ENCODE results near the gene DUS3L.

Gene DUS3L

DNA sequence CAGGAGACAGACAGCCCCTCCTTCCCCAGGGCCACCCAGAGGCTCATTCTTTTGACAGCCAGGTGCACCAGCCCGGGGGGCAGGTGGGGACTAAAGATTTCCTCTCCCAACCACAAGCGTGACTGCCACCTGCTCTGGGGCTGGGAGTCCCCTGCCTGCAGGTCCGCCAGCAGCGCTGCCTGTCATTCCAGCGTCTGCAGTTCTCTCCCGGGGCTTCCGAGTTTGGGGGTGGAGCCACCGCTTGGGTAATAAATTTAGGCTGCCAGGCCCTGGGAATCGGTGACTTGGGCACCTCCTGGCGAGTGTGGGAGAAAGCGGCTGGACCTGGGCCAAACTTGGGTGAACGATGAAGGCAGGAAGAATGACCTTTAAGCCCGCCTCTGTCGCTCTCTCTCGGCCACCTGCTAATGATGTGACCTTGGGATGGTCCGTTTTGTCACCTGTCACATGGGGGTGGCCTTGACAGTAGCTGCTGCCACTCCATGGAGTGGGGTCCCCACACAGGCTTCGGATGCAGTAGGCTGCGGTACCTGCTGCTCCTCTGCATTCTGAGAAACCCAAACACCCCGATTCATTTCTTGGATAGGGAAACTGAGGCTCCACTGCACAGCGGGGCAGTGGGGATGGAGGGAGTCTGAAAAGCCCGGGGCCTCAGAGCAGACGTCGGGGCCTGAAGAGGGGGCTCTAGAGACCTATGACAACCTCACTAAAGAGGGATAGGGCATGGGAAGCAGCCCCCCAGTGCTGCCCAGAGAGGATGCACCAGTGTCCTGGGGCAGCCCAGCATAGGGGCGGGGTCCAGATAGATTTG lies 35.8 kb upstream of the DUS3L start:
- H3K27ac ChIP-seq = peak overlapping the region; percentile 88
- TF ChIP-seq, protein P1, sequence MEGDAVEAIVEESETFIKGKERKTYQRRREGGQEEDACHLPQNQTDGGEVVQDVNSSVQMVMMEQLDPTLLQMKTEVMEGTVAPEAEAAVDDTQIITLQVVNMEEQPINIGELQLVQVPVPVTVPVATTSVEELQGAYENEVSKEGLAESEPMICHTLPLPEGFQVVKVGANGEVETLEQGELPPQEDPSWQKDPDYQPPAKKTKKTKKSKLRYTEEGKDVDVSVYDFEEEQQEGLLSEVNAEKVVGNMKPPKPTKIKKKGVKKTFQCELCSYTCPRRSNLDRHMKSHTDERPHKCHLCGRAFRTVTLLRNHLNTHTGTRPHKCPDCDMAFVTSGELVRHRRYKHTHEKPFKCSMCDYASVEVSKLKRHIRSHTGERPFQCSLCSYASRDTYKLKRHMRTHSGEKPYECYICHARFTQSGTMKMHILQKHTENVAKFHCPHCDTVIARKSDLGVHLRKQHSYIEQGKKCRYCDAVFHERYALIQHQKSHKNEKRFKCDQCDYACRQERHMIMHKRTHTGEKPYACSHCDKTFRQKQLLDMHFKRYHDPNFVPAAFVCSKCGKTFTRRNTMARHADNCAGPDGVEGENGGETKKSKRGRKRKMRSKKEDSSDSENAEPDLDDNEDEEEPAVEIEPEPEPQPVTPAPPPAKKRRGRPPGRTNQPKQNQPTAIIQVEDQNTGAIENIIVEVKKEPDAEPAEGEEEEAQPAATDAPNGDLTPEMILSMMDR (IDR thresholded peaks at IDR 0.05) = no peak; the same call in 1 of the 2 replicates
- no peak for TF ChIP-seq ZFX (IDR thresholded peaks at IDR 0.05; ENCODE audit: borderline replicate concordance)

DNA sequence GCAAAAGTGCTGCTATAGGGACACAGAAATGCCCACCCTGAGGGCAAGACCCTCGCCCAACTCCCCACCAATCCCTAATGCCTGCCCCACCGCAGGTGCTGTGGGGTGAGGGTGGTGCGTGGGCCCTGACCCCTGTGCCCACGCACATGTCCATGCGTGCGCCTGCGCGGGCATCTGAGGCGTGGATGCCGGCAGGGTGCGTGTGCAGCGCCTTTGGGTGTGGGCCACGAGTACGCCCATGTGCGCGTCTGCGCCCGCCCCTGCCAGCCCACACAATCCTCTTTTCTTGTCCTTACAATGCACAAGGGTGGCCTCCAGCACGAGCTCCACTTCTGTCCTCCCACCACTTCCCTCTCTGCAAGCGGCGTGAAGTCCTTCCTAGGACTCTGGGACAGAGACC lies 34.2 kb upstream of the DUS3L start:
- TF ChIP-seq, protein P1 (IDR thresholded peaks at IDR 0.05) = no peak
- TF ChIP-seq ZFX (IDR thresholded peaks at IDR 0.05; ENCODE audit: borderline replicate concordance) = no peak
- H3K27ac ChIP-seq = no peak overlapping the region

DNA sequence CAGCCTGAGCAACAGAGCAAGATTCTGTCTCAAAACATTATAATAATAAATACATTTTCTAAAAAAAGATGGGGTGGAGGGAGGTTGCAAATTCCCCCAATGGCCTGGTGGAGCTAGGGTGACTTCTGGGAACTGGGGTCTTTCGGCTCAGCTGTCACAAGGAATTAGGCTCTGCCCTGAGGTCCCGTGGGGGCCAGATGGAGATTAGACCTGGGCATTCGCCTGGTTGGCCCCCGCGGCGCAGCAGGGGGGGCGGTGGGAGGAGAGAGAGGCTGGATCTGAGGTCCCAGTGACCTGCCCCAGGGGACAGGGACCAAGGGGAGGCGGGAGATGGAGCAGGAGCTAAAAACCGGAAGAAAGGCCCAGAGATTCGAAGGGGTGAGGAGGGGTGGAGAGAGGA lies 33.8 kb upstream of the DUS3L start:
- TF ChIP-seq ZFX (IDR thresholded peaks at IDR 0.05; ENCODE audit: borderline replicate concordance) = no peak
- TF ChIP-seq, protein P1 (IDR thresholded peaks at IDR 0.05) = no peak
- H3K27ac ChIP-seq = no peak overlapping the region

DNA sequence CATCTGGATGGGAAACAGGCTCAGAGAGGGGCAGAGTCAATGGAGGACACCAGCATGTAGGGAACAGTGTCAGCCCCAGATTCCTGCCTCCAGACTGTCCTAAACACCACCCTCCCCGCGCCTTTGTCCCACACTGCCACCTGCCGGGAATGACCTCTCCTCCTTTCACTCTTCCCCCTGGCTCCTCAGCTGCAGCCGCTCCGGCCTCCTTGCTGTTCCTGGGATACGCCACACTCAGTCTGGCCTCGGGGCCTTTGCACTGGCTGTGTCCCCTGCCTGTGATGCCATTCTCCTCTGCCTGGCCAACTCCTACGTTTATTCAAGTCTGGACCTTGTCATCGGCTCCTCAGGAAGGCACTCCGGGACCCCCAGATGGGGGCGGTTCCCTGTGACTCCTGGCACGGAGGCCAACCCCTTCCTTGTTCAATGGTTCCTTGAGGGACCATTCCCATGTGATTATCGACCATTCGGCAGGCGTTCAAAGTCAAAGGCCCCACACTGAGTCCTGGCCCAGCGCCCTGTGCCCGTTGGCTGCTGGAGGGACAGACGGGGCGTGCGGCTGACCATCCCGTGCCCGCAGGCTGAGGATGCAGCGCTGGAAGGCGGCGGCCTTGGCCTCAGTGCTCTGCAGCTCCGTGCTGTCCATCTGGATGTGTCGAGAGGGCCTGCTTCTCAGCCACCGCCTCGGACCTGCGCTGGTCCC lies 32.8 kb upstream of the DUS3L start:
- TF ChIP-seq, protein P1 (IDR thresholded peaks at IDR 0.05) = peak; percentile 79
- TF ChIP-seq ZFX (IDR thresholded peaks at IDR 0.05; ENCODE audit: borderline replicate concordance) = no peak
- H3K27ac ChIP-seq = no peak overlapping the region

DNA sequence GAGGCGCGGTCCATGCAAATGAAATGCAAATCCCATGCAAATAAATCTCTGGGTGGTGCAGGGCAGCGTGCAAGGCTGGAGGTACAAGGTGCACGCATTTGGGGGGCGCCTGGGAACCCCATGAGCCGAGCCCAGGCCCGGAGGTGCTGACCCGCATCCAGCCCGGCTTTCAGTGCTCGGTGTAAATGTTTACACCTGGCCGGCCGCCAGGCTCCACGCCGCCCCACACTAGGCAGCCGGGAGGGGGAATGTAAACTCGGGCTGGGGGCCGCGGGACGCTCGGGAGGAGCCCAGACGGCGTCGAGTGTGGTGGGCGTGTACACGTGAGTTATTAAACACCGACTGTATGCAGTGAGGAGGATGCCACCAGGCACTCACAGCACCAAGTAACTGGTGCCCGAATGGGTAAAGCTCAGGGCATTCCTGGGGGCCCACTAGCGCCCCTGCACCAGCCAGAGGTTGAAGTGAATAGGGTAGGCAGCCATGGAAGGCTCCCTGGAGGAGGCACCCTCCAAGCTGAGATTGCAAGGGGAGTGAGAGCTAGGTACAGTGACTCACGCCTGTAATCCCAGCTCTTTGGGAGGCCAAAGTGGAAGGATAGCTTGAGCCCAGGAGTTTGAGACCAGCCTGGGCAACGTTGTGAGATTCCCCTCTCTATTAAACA lies 31.4 kb upstream of the DUS3L start:
- TF ChIP-seq ZFX (IDR thresholded peaks at IDR 0.05; ENCODE audit: borderline replicate concordance) = no peak
- TF ChIP-seq, protein P1 (IDR thresholded peaks at IDR 0.05) = no peak
- no peak overlapping the region for H3K27ac ChIP-seq

DNA sequence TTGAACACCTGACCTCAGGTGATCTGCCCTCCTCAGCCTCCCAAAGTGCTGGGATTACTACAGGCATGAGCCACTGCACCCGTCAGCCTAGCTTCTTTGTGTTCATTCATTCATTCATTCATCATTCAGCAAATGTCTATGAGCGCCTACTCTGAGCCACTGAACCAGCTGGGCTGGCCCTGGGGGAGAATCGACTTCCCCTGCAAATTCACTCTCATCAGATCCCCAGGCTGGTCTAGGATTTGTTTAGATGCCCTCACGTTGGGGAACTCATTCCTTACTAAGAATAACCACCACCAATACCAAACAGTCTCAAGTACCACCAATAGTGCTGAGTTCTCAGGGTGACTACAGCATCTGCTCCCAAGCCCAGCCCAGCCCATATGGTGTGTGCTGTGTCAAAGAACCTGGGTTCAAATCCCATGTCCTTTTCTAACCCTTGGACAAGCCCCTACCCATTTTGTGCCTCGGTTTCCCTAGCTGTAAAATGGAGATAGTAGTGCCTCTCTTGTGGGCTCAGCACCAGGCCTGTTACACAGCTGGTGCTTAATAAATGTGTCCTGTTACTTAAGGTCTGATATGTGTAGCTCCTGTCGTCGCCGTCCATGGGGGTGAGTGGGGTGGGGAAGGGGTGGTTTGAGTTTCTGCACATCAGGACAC lies 30.7 kb upstream of the DUS3L start:
- H3K27ac ChIP-seq = no peak overlapping the region
- TF ChIP-seq, protein P1 (IDR thresholded peaks at IDR 0.05) = no peak
- no peak for TF ChIP-seq ZFX (IDR thresholded peaks at IDR 0.05; ENCODE audit: borderline replicate concordance)

Data from 22Rv1 (cell line).